ENCODE results near the gene LGI4.

- TF ChIP-seq EZH2phosphoT487 (IDR thresholded peaks at IDR 0.05; ENCODE audit: borderline replicate concordance) (no peak), CTCF (IDR thresholded peaks at IDR 0.05 in 2 of 3, conservative IDR thresholded peaks at IDR 0.05 in 1 of 3; ENCODE audit: borderline replicate concordance in 1 of 3, insufficient read depth in 1 of 3, low read depth in 2 of 3, low read length in 2 of 3) (no peak), YY1 (IDR thresholded peaks at IDR 0.05; ENCODE audit: extremely low read depth, insufficient replicate concordance, low read depth, low read length) (no peak), MAX (IDR thresholded peaks at IDR 0.05) (no peak), SRF (IDR thresholded peaks at IDR 0.05; ENCODE audit: low read depth) (no peak), POLR2A (IDR thresholded peaks at IDR 0.05; ENCODE audit: borderline replicate concordance, extremely low read depth, insufficient read depth, insufficient read length) (no peak), POLR2AphosphoS5 (IDR thresholded peaks at IDR 0.05; ENCODE audit: low read depth, low read length) (no peak), EZH2 (IDR thresholded peaks at IDR 0.05) (no peak), SIN3A (IDR thresholded peaks at IDR 0.05; ENCODE audit: low read depth) (no peak), FOSL1 (IDR thresholded peaks at IDR 0.05; ENCODE audit: low read depth) (no peak), ZNF274 (IDR thresholded peaks at IDR 0.05; ENCODE audit: low read depth, low read length) (no peak), RAD21 (IDR thresholded peaks at IDR 0.05; ENCODE audit: low read depth) (no peak), CEBPB (IDR thresholded peaks at IDR 0.05; ENCODE audit: low read depth) (no peak)
Measured at GRCh38 chr19:35085947-35086346, 48.9 kb downstream of the LGI4 start.
